ENCODE measurements around the gene OR5I1. TPM values are rescaled to one million over a fixed set of nuclear protein-coding genes. Genes with fewer than 3 reads are reported as not detected.

The OR5I1 gene
- total RNA-seq, 1 donor from 2014 or later: not detected

- Histone ChIP-seq H3K9me3 (no peaks in the 10 kb centered on the region), H3K27ac (no peak overlapping the region), H3K4me3 (no peak overlapping the region), H3K4me1 (no peaks in the 10 kb centered on the region), H3K36me3 (no peaks in the 10 kb centered on the region), H3K27me3 (no peaks in the 10 kb centered on the region)
- intact Hi-C loops (cut with DNase I): no loop called here
- no peak for DNase-seq (ENCODE audit: extremely low spot score in 2 of 2)
- TF ChIP-seq CTCF (IDR thresholded peaks at IDR 0.05): no peak
- TF ChIP-seq POLR2AphosphoS5 (IDR thresholded peaks at IDR 0.05; ENCODE audit: insufficient read depth in 1 of 2, low read depth in 1 of 2): no peak
- TF ChIP-seq POLR2A (IDR thresholded peaks at IDR 0.05): no peak
Measured at GRCh38 chr11:55956521-55956920, 20.3 kb upstream of the OR5I1 start.

GRCh38 chr11:55949330-55949729, 13.1 kb upstream of the OR5I1 start:
- Histone ChIP-seq H3K36me3 (no peaks in the 10 kb centered on the region), H3K4me1 (no peaks in the 10 kb centered on the region), H3K9me3 (no peaks in the 10 kb centered on the region), H3K27ac (no peak overlapping the region), H3K27me3 (no peaks in the 10 kb centered on the region), H3K4me3 (no peak overlapping the region)
- DNase-seq (ENCODE audit: extremely low spot score in 2 of 2): no peak
- TF ChIP-seq CTCF (IDR thresholded peaks at IDR 0.05): no peak
- TF ChIP-seq POLR2A (IDR thresholded peaks at IDR 0.05): no peak
- TF ChIP-seq POLR2AphosphoS5 (IDR thresholded peaks at IDR 0.05; ENCODE audit: insufficient read depth in 1 of 2, low read depth in 1 of 2): no peak
- intact Hi-C loops (cut with DNase I): no loop called here

GRCh38 chr11:55942785-55943392, 6.7 kb upstream of the OR5I1 start:
- Histone ChIP-seq H3K4me1 (no peaks in the 10 kb centered on the region), H3K27ac (no peak overlapping the region), H3K9me3 (no peaks in the 10 kb centered on the region), H3K4me3 (no peak overlapping the region), H3K27me3 (no peaks in the 10 kb centered on the region), H3K36me3 (no peaks in the 10 kb centered on the region)
- TF ChIP-seq POLR2AphosphoS5 (IDR thresholded peaks at IDR 0.05; ENCODE audit: insufficient read depth in 1 of 2, low read depth in 1 of 2) (no peak), POLR2A (IDR thresholded peaks at IDR 0.05) (no peak), CTCF (IDR thresholded peaks at IDR 0.05) (no peak)
- intact Hi-C loops (cut with DNase I): no loop called here
- DNase-seq (ENCODE audit: extremely low spot score in 2 of 2): no peak

- intact Hi-C loops (cut with DNase I): no loop called here
- DNase-seq (ENCODE audit: extremely low spot score in 2 of 2): no peak
- H3K27me3 ChIP-seq: no peaks in the 10 kb centered on the region
- H3K27ac ChIP-seq: no peak overlapping the region
- no peak for TF ChIP-seq POLR2A (IDR thresholded peaks at IDR 0.05)
- no peak for TF ChIP-seq POLR2AphosphoS5 (IDR thresholded peaks at IDR 0.05; ENCODE audit: insufficient read depth in 1 of 2, low read depth in 1 of 2)
- no peak for TF ChIP-seq CTCF (IDR thresholded peaks at IDR 0.05)
- H3K9me3 ChIP-seq: no peaks in the 10 kb centered on the region
- no peaks in the 10 kb centered on the region for H3K4me1 ChIP-seq
- no peak overlapping the region for H3K4me3 ChIP-seq
- H3K36me3 ChIP-seq: no peaks in the 10 kb centered on the region
Measured at GRCh38 chr11:55920537-55920936, 15.7 kb downstream of the OR5I1 start.

- Histone ChIP-seq H3K4me3 (no peak within 1 kb of the TSS), H3K27me3 (no peaks in the 10 kb centered on the region), H3K4me1 (no peaks in the 10 kb centered on the region), H3K27ac (no peak within 1 kb of the TSS), H3K9me3 (no peaks in the 10 kb centered on the region), H3K36me3 (no peaks in the 10 kb centered on the region)
- no peak for DNase-seq (ENCODE audit: extremely low spot score in 2 of 2)
- intact Hi-C loops (cut with DNase I): no loop called here
- TF ChIP-seq CTCF (IDR thresholded peaks at IDR 0.05) (no peak), POLR2A (IDR thresholded peaks at IDR 0.05) (no peak), POLR2AphosphoS5 (IDR thresholded peaks at IDR 0.05; ENCODE audit: insufficient read depth in 1 of 2, low read depth in 1 of 2) (no peak)
Measured at GRCh38 chr11:55914482-55914881, 21.7 kb downstream of the OR5I1 start, which contains the start of gene OR5W2. Gene OR5W2, minus strand, starts transcription at chr11:55914582. Its CDS starts 0 bp downstream, at chr11:55914582.

All from vagina (tissue), 2 donors.